Stomach (tissue), 4 donors: ENCODE results near the gene DUSP18.
A peak's percentile ranks its signal among the peaks of the same experiment; 100 is the strongest.

Experiments used
- POLR2A ChIP-seq, 4 donors: fragments of 450-650 bp; IDR thresholded peaks; one replicate each; pipeline ENCODE4 v1.6.1; 2016; ENCODE audit warnings: antibody characterized with exemption in 4 of 4, control low read depth in 2 of 4, mild to moderate bottlenecking in 1 of 4, moderate library complexity in 1 of 4
- POLR2AphosphoS5 ChIP-seq, 3 donors: sonication (generic); formaldehyde crosslinking; IDR thresholded peaks; one replicate each; pipeline ENCODE4 v1.6.1; 2016; ENCODE audit warnings: antibody characterized with exemption in 3 of 3

DNA sequence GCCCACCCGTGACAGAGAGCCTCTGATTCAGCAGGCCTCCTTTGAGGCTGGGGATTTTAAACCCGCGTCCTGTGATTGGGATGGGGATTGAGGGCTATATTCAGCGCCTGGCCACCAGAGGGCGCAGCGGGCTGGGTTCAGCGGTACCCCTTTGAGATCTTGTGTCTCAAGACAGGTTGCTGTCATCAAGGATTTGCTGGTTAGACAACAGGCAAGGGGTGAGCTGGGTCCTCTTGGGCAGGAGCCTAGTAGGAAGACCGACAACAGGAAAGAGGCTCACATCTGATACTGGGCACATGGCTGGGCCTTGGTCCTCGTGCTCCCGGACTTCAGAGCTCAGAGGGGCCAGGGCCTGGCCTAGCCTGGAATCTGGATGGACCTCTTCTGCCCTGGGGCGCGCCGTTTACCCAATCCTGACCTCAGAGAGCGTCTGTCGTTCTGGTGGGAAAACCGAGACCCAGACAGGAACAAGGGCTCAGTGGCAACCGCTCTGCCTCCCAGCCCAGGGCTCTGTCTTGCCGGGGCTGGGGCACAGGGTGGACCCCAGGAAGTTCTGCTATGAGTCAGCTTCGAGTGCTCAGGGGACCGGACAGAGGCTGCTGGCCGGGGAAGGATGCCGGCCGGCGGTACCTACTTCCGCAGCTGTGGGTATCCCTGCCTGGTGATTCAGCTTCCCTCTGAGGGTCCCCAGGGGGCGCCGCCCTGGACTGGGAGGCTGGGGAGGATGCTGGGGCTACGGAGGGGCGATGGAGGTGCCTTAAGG, 33.0 kb downstream of the DUSP18 start:
- peak in 2 of 3 donors; percentile 34 to 61 for TF ChIP-seq POLR2AphosphoS5 (IDR thresholded peaks at IDR 0.05)
- TF ChIP-seq POLR2A (IDR thresholded peaks at IDR 0.05): no peak
